ENCODE results near the gene GNA14.

- no peak for TF ChIP-seq EP300 (IDR thresholded peaks at IDR 0.05)
- TF ChIP-seq, protein P1, sequence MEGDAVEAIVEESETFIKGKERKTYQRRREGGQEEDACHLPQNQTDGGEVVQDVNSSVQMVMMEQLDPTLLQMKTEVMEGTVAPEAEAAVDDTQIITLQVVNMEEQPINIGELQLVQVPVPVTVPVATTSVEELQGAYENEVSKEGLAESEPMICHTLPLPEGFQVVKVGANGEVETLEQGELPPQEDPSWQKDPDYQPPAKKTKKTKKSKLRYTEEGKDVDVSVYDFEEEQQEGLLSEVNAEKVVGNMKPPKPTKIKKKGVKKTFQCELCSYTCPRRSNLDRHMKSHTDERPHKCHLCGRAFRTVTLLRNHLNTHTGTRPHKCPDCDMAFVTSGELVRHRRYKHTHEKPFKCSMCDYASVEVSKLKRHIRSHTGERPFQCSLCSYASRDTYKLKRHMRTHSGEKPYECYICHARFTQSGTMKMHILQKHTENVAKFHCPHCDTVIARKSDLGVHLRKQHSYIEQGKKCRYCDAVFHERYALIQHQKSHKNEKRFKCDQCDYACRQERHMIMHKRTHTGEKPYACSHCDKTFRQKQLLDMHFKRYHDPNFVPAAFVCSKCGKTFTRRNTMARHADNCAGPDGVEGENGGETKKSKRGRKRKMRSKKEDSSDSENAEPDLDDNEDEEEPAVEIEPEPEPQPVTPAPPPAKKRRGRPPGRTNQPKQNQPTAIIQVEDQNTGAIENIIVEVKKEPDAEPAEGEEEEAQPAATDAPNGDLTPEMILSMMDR (IDR thresholded peaks at IDR 0.05), result no peak
Observed at GRCh38 chr9:77547106-77547730, 100.9 kb downstream of the GNA14 start.
